Endothelial cell (in vitro differentiated cells): ENCODE results near the gene NEURL1. TPM values are rescaled to one million over a fixed set of nuclear protein-coding genes. Genes with fewer than 3 reads are reported as not detected.
A peak's percentile ranks its signal among the peaks of the same experiment; 100 is the strongest.

Experiments
- DNase-seq: peaks from one replicate; pipeline ENCODE4 v3.0.0; 2021; ENCODE audit warnings: low spot score
- H3K27ac Mint-ChIP-seq: one replicate; pipeline ENCODE4 v1.8.0; 2021; ENCODE audit warnings: mixed read lengths, inconsistent platforms; ENCODE audit not compliant: unreplicated experiment
- H3K27me3 Mint-ChIP-seq: one replicate; pipeline ENCODE4 v1.8.0; 2021; ENCODE audit warnings: mild to moderate bottlenecking, moderate library complexity, mixed read lengths, inconsistent platforms; ENCODE audit not compliant: unreplicated experiment
- H3K36me3 Mint-ChIP-seq: one replicate; pipeline ENCODE4 v1.8.0; 2021; ENCODE audit warnings: mild to moderate bottlenecking, low read depth, mixed read lengths, inconsistent platforms; ENCODE audit not compliant: unreplicated experiment
- H3K4me1 Mint-ChIP-seq: one replicate; pipeline ENCODE4 v1.8.0; 2021; ENCODE audit warnings: mild to moderate bottlenecking, mixed read lengths, inconsistent platforms; ENCODE audit not compliant: unreplicated experiment
- H3K4me3 Mint-ChIP-seq: one replicate; pipeline ENCODE4 v1.8.0; 2021; ENCODE audit warnings: mild to moderate bottlenecking, mixed read lengths, inconsistent platforms; ENCODE audit not compliant: unreplicated experiment
- H3K9me3 Mint-ChIP-seq: one replicate; pipeline ENCODE4 v1.8.0; 2021; ENCODE audit warnings: mixed read lengths, inconsistent platforms; ENCODE audit not compliant: unreplicated experiment
- CTCF ChIP-seq: fragments of 200-600 bp; sonication (generic); IDR thresholded peaks from one replicate; pipeline ENCODE4 v1.5.0; 2021; ENCODE audit warnings: antibody characterized with exemption; ENCODE audit not compliant: unreplicated experiment
- total RNA-seq: library from RNA; stranded (reverse); fragmentation: NEBNext Ultra II Directional; extraction: Animal tissue kit (Norgen Biotek cat#: 25700); gene quantifications from one replicate; pipeline ENCODE4 v1.2.1, GENCODE V29; 2021; ENCODE audit not compliant: unreplicated experiment

Gene NEURL1
- total RNA-seq, 1 donor from 2014 or later, result 0.69 TPM

- no peaks in the 10 kb centered on the region for H3K9me3 Mint-ChIP-seq
- H3K27me3 Mint-ChIP-seq, result peaks cover 24% of the 10 kb centered on the region
- H3K27ac Mint-ChIP-seq, result no peak overlapping the region
- no peak for TF ChIP-seq CTCF
- DNase-seq, result no peak
- peaks cover 36% of the 10 kb centered on the region for H3K36me3 Mint-ChIP-seq
- peaks cover 4% of the 10 kb centered on the region for H3K4me1 Mint-ChIP-seq
- H3K4me3 Mint-ChIP-seq, result no peak overlapping the region
Observed at GRCh38 chr10:103621783-103622125, 128.2 kb downstream of the NEURL1 start.

GRCh38 chr10:103622286-103622685 is 128.8 kb downstream of the NEURL1 start:
- TF ChIP-seq CTCF, result no peak
- Mint-ChIP-seq H3K27me3 (peaks cover 21% of the 10 kb centered on the region), H3K4me1 (no peaks in the 10 kb centered on the region), H3K27ac (no peak overlapping the region), H3K9me3 (no peaks in the 10 kb centered on the region), H3K4me3 (peak overlapping the region; percentile 62), H3K36me3 (peaks cover 31% of the 10 kb centered on the region)
- no peak for DNase-seq

- no peak for DNase-seq
- H3K36me3 Mint-ChIP-seq, result peaks cover 38% of the 10 kb centered on the region
- no peak for TF ChIP-seq CTCF
- H3K27ac Mint-ChIP-seq, result no peak overlapping the region
- H3K4me3 Mint-ChIP-seq, result no peak overlapping the region
- H3K27me3 Mint-ChIP-seq, result peaks cover 18% of the 10 kb centered on the region
- H3K9me3 Mint-ChIP-seq, result no peaks in the 10 kb centered on the region
- no peaks in the 10 kb centered on the region for H3K4me1 Mint-ChIP-seq
Observed at GRCh38 chr10:103622935-103623574, 129.6 kb downstream of the NEURL1 start.

- no peak overlapping the region for H3K27ac Mint-ChIP-seq
- peaks cover 43% of the 10 kb centered on the region for H3K36me3 Mint-ChIP-seq
- H3K9me3 Mint-ChIP-seq, result no peaks in the 10 kb centered on the region
- no peak overlapping the region for H3K4me3 Mint-ChIP-seq
- TF ChIP-seq CTCF, result no peak
- H3K27me3 Mint-ChIP-seq, result peaks cover 12% of the 10 kb centered on the region
- no peaks in the 10 kb centered on the region for H3K4me1 Mint-ChIP-seq
- DNase-seq, result no peak
Observed at GRCh38 chr10:103626178-103626577, 132.7 kb downstream of the NEURL1 start.

GRCh38 chr10:103627111-103627892 is 133.8 kb downstream of the NEURL1 start:
- H3K27ac Mint-ChIP-seq, result no peak overlapping the region
- no peak for DNase-seq
- no peaks in the 10 kb centered on the region for H3K9me3 Mint-ChIP-seq
- no peaks in the 10 kb centered on the region for H3K4me1 Mint-ChIP-seq
- peaks cover 9% of the 10 kb centered on the region for H3K27me3 Mint-ChIP-seq
- H3K36me3 Mint-ChIP-seq, result peaks cover 39% of the 10 kb centered on the region
- H3K4me3 Mint-ChIP-seq, result no peak overlapping the region
- TF ChIP-seq CTCF, result no peak
